Esophagus muscularis mucosa (tissue), 3 donors: ENCODE results near the gene EXOC3L1.

Source experiments
- CTCF ChIP-seq, 3 experiments: fragments of 200-600 bp in 2 of 3; fragments of 450-650 bp in 1 of 3; sonication (generic) in 2 of 3; IDR thresholded peaks; one replicate each; pipeline ENCODE4 v1.5.1; 2017 to 2019; ENCODE audit warnings: antibody characterized with exemption in 3 of 3, mild to moderate bottlenecking in 2 of 3, moderate library complexity in 1 of 3
- POLR2A ChIP-seq: fragments of 450-650 bp; IDR thresholded peaks from one replicate; pipeline ENCODE4 v1.6.1; 2017; ENCODE audit warnings: antibody characterized with exemption, moderate library complexity, mild to moderate bottlenecking, low read depth
- POLR2AphosphoS5 ChIP-seq, 2 donors: sonication (generic); formaldehyde crosslinking; IDR thresholded peaks; one replicate each; pipeline ENCODE4 v1.6.1; 2017; ENCODE audit warnings: antibody characterized with exemption in 2 of 2

GRCh38 chr16:67226804-67227566 lies 37.0 kb upstream of the EXOC3L1 start, which contains the start of gene TMEM208:
- TF ChIP-seq CTCF (IDR thresholded peaks at IDR 0.05) (peak in 1 of 3 experiments; percentile 45), POLR2AphosphoS5 (IDR thresholded peaks at IDR 0.05) (peak; percentile 97 to 100), POLR2A (peak; percentile 63)
